CD14-positive monocyte (primary cell): Measurements from ENCODE around the gene TXLNG. TPM values are rescaled to one million over a fixed set of nuclear protein-coding genes. Genes with fewer than 3 reads are reported as not detected.

Experiments
- DNase-seq, 3 donors: peaks; one replicate each; pipeline ENCODE4 v3.0.0-alpha.2; 2011 to 2022
- H2AFZ ChIP-seq: 2 replicates; pipeline ENCODE4 v1.6.0; 2012; ENCODE audit warnings: mild to moderate bottlenecking, low read depth, low read length, inconsistent platforms; ENCODE audit not compliant: insufficient read depth, poor library complexity, severe bottlenecking
- H3K27ac ChIP-seq, 2 donors: 1 replicate in 1 of 2; 2 replicates in 1 of 2; pipeline ENCODE4 v1.5.1; 2012 to 2013; ENCODE audit warnings: low read length in 2 of 2, control low read depth in 1 of 2, inconsistent platforms in 1 of 2, low read depth in 1 of 2, mild to moderate bottlenecking in 1 of 2
- H3K27me3 ChIP-seq, 2 donors: one replicate each; pipeline versions ENCODE4 v1.6.0 to v1.6.1; 2011 to 2013; ENCODE audit warnings: low read length in 2 of 2; ENCODE audit not compliant: control insufficient read depth in 2 of 2, insufficient read depth in 2 of 2
- H3K36me3 ChIP-seq, 2 donors: replicated peaks in 1 of 2; 1 replicate in 1 of 2; 2 replicates in 1 of 2; pipeline versions ENCODE4 v1.5.1 to v1.6.1; 2012 to 2013; ENCODE audit warnings: low read length in 2 of 2, control low read depth in 1 of 2, inconsistent platforms in 1 of 2, mild to moderate bottlenecking in 1 of 2; ENCODE audit not compliant: insufficient read depth in 2 of 2, control insufficient read depth in 1 of 2
- H3K4me1 ChIP-seq, 2 donors: 1 replicate in 1 of 2; 2 replicates in 1 of 2; pipeline versions ENCODE4 v1.5.1 to v1.6.1; 2012 to 2013; ENCODE audit warnings: low read length in 2 of 2, control low read depth in 1 of 2, inconsistent platforms in 1 of 2, mild to moderate bottlenecking in 1 of 2, moderate library complexity in 1 of 2; ENCODE audit not compliant: insufficient read depth in 2 of 2, control insufficient read depth in 1 of 2
- H3K4me2 ChIP-seq: replicated peaks from 2 replicates; pipeline ENCODE3; 2012; ENCODE audit warnings: low read length, moderate library complexity, mild to moderate bottlenecking; ENCODE audit not compliant: poor library complexity, severe bottlenecking; ENCODE audit errors: extremely low read depth
- H3K4me3 ChIP-seq, 3 experiments: fragments of 200-600 bp in 1 of 3; sonication (generic) in 1 of 3; replicated peaks in 1 of 3; 1 replicate in 2 of 3; 2 replicates in 1 of 3; pipeline ENCODE4 v1.5.1; 2011 to 2013; ENCODE audit warnings: low read length in 3 of 3, mild to moderate bottlenecking in 3 of 3, control low read depth in 2 of 3, low read depth in 2 of 3, inconsistent platforms in 1 of 3, moderate library complexity in 1 of 3
- H3K79me2 ChIP-seq: 2 replicates; pipeline ENCODE4 v1.6.0; 2012; ENCODE audit warnings: mild to moderate bottlenecking, control low read depth, inconsistent platforms, low read length, moderate library complexity; ENCODE audit not compliant: insufficient read depth
- H3K9ac ChIP-seq: 2 replicates; pipeline ENCODE4 v1.6.0; 2017; ENCODE audit warnings: low read length, mild to moderate bottlenecking; ENCODE audit not compliant: insufficient read depth, poor library complexity, severe bottlenecking
- H3K9me3 ChIP-seq, 2 donors: replicated peaks in 1 of 2; 1 replicate in 1 of 2; 2 replicates in 1 of 2; pipeline versions ENCODE4 v1.5.1 to v1.6.1; 2012 to 2013; ENCODE audit warnings: low read length in 2 of 2, control low read depth in 1 of 2; ENCODE audit not compliant: control insufficient read depth in 1 of 2, insufficient read depth in 1 of 2
- H4K20me1 ChIP-seq: 2 replicates; pipeline ENCODE4 v1.6.0; 2012; ENCODE audit warnings: mild to moderate bottlenecking, low read length, control low read depth, moderate library complexity; ENCODE audit not compliant: insufficient read depth
- H3K27ac Mint-ChIP-seq, 7 donors: one replicate each; pipeline ENCODE4 v1.8.0; 2020; ENCODE audit warnings: mild to moderate bottlenecking in 7 of 7, mixed read lengths in 7 of 7, moderate library complexity in 6 of 7, inconsistent platforms in 2 of 7
- H3K27me3 Mint-ChIP-seq, 3 donors: one replicate each; pipeline ENCODE4 v1.8.0; 2021 to 2022; ENCODE audit warnings: low read depth in 3 of 3, mild to moderate bottlenecking in 3 of 3, mixed read lengths in 3 of 3, moderate library complexity in 3 of 3, inconsistent platforms in 1 of 3
- H3K36me3 Mint-ChIP-seq, 2 donors: one replicate each; pipeline ENCODE4 v1.8.0; 2020; ENCODE audit warnings: mixed read lengths in 2 of 2, inconsistent platforms in 1 of 2, mild to moderate bottlenecking in 1 of 2
- H3K4me1 Mint-ChIP-seq: one replicate; pipeline ENCODE4 v1.8.0; 2020; ENCODE audit warnings: mild to moderate bottlenecking, mixed read lengths
- H3K4me3 Mint-ChIP-seq, 2 donors: one replicate each; pipeline ENCODE4 v1.8.0; 2020; ENCODE audit warnings: mild to moderate bottlenecking in 2 of 2, mixed read lengths in 2 of 2, moderate library complexity in 1 of 2
- H3K9me3 Mint-ChIP-seq, 7 donors: one replicate each; pipeline ENCODE4 v1.8.0; 2020 to 2022; ENCODE audit warnings: mixed read lengths in 7 of 7, mild to moderate bottlenecking in 6 of 7, moderate library complexity in 6 of 7, inconsistent platforms in 2 of 7
- CTCF ChIP-seq: fragments of 200-600 bp; IDR thresholded peaks from one replicate; pipeline ENCODE4 v1.8.0; 2022; ENCODE audit warnings: antibody characterized with exemption, mild to moderate bottlenecking
- WGBS: methylation state at CpG from one replicate; pipeline ENCODE4 v1.1.5; 2013; ENCODE audit warnings: missing lambda C conversion rate; ENCODE audit not compliant: insufficient coverage; 5-methylcytosine and 5-hydroxymethylcytosine counted together
- intact Hi-C, 2 donors: fragments of 100-400 bp; cut with micrococcal nuclease; formaldehyde crosslinking; loops; one replicate each; pipeline versions ENCODE4 v1.15.0 to v1.15.1; 2023
- polyA plus RNA-seq, 3 donors: library from polyadenylated mRNA; depleted of rRNA in 1 of 3; unstranded in 2 of 3; stranded (reverse) in 1 of 3; fragments of 300-500 nt in 2 of 3; fragments of >200 nt in 1 of 3; fragmentation: Illumina TruSeq in 2 of 3; gene quantifications; 1 replicate in 2 of 3; 2 replicates in 1 of 3; pipeline ENCODE4 v1.2.3, GENCODE V29; 2012 to 2021

TXLNG gene
- polyA plus RNA-seq, 3 donors: 3.7 to 5.4 (median 4.1) TPM

GRCh38 chrX:16832301-16832700, 46.0 kb downstream of the TXLNG start:
- Histone ChIP-seq H2AFZ (no peak overlapping the region), H3K4me3 (no peak overlapping the region), H3K27ac (no peak overlapping the region), H3K4me2 (no peak overlapping the region), H3K4me1 (peaks cover 0 to 7% of the 10 kb centered on the region in 2 donors), H3K27me3 (peaks cover 0 to 8% of the 10 kb centered on the region in 2 donors), H3K9me3 (no peaks in the 10 kb centered on the region), H3K79me2 (no peaks in the 10 kb centered on the region), H4K20me1 (no peaks in the 10 kb centered on the region), H3K36me3 (peaks cover 37 to 59% of the 10 kb centered on the region in 2 donors), H3K9ac (no peak overlapping the region)
- Mint-ChIP-seq H3K9me3 (no peaks in the 10 kb centered on the region), H3K27ac (peak overlapping the region in 1 of 7 donors; percentile 36), H3K4me1 (peaks cover 13% of the 10 kb centered on the region), H3K27me3 (peaks cover 0 to 25% (median 0%) of the 10 kb centered on the region in 3 donors), H3K4me3 (no peak overlapping the region), H3K36me3 (peaks cover 39 to 59% of the 10 kb centered on the region in 2 donors)
- intact Hi-C loops: no loop called here
- no peak for TF ChIP-seq CTCF
- WGBS: no CpG with 5 or more reads among the region's 5 CpGs
- no peak for DNase-seq

- Mint-ChIP-seq H3K4me1 (peaks cover 2% of the 10 kb centered on the region), H3K27ac (peak overlapping the region in 1 of 7 donors; percentile 2), H3K9me3 (peaks cover 0 to 1% (median 0%) of the 10 kb centered on the region in 7 donors), H3K27me3 (peaks cover 0 to 25% (median 0%) of the 10 kb centered on the region in 3 donors), H3K4me3 (no peak overlapping the region), H3K36me3 (peaks cover 47 to 63% of the 10 kb centered on the region in 2 donors)
- Histone ChIP-seq H4K20me1 (no peaks in the 10 kb centered on the region), H2AFZ (no peak overlapping the region), H3K27me3 (peaks cover 0 to 10% of the 10 kb centered on the region in 2 donors), H3K36me3 (peaks cover 44 to 73% of the 10 kb centered on the region in 2 donors), H3K79me2 (no peaks in the 10 kb centered on the region), H3K27ac (no peak overlapping the region), H3K4me1 (no peaks in the 10 kb centered on the region), H3K9me3 (no peaks in the 10 kb centered on the region), H3K4me3 (no peak overlapping the region), H3K9ac (no peak overlapping the region), H3K4me2 (no peak overlapping the region)
- TF ChIP-seq CTCF: no peak
- intact Hi-C loops: no loop called here
- WGBS: no CpG with 5 or more reads among the region's 6 CpGs
- no peak for DNase-seq
Observed at GRCh38 chrX:16834806-16835205, 48.5 kb downstream of the TXLNG start.
